Erythroblast (primary cell): ENCODE data around the gene MMS19.
A peak's percentile ranks its signal among the peaks of the same experiment; 100 is the strongest.
"Not testable (repeated sequence)": the region's sequence is repeated elsewhere in the genome, so short reads cannot be mapped to it uniquely, and the experiment has no call there.

ENCODE experiments used
- DNase-seq, 2 experiments: peaks; one replicate each; lab custom pipeline; 2025; lab: John Stamatoyannopoulos, UW
- GATA1 ChIP-seq: IDR thresholded peaks from 2 replicates; pipeline ENCODE4 v1.6.1; 2011; ENCODE audit warnings: low read depth, mild to moderate bottlenecking, control low read depth, low read length, moderate library complexity
- POLR2A ChIP-seq: IDR thresholded peaks from 2 replicates; pipeline ENCODE4 v1.6.1; 2011; ENCODE audit warnings: mild to moderate bottlenecking, low read length

The MMS19 gene

DNA sequence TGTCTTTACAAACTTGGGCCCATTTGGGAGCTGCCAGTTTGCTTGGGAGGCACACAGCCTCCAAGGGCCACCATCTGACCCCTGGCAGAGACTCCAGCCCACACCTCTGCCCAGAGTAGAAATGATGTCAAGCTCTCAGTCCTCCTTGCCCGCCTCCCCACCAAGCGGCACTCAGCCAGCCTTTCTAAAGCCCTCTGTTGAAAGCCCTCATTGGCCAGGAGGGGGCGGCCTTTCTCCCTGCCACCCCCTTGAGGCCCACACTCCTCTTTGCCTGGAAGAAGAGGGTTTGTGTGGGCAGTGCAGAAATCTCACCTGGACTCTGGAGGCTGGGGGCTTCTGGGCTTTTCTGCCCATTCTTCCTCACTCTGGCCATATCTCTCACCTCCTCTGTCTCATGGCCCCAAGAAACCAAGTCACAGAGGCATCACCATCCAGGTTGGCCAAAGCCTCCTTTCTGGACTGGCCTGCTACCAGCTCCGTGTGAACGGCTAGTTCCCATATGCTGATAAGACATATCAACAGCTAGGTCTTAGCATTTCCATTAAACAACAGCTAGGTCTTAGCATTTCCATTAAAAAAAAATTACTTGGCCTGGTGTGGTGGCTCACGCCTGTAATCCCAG lies 36.6 kb upstream of the MMS19 start:
- TF ChIP-seq POLR2A = no peak
- TF ChIP-seq GATA1 = no peak
- DNase-seq = peak; percentile 47 to 69

DNA sequence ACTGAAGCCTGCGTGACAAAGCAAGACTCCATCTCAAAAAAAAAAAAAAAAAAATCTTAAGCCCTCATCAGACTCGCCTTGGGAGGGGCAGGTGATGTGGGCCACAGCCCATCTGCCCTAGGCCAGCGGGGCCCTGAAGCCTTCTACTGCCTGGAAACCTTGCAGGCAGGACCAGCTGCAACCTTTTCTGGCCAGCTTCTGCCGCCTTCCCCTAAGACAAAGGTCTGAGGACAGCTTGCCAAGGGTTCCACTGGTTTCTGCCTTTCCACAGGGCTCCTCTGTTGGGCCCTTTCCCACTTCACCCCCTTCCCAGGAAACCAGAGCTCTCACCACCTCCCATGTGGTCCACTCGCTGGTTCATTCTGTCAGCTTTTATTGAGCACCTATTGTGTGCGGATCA lies 35.7 kb upstream of the MMS19 start:
- DNase-seq = no peak
- TF ChIP-seq GATA1 (no peak), POLR2A (no peak)

DNA sequence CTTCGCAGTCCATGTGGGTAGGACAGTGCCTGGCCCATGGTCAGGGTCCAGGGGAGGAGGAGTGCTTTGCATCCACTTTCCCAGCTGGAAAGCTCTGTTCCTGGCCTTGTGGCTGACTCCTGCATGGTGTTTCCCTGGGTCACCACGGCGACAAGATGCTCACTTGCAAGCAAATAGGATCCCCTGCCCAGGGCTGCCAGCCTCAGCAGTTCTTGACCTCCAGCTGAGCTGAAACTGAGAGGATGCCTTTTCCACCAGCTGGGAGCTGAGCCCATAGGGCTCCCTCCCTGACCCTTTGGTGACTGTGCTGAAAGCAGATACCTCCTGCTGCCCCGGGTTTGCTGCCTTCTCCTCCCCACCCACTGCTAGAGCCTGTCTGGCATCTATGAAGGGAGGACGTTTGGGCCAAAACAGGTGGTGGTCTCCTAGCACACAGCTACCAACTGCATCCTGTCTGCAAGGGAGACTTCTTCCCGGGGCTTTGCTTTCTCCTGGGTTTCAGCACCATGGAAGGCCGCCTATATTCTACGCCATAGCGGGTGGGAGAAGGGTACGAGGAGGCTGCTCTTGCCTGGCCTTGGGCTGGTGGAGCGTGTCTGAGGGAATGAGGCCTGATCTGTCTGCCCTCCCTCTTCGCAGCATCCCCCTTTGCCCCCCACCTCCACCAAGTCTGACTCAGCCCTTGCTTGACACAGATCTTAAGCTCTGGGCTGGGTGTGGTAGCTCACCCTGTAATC lies 34.9 kb upstream of the MMS19 start:
- no peak for TF ChIP-seq POLR2A
- TF ChIP-seq GATA1 = no peak
- DNase-seq = no peak

DNA sequence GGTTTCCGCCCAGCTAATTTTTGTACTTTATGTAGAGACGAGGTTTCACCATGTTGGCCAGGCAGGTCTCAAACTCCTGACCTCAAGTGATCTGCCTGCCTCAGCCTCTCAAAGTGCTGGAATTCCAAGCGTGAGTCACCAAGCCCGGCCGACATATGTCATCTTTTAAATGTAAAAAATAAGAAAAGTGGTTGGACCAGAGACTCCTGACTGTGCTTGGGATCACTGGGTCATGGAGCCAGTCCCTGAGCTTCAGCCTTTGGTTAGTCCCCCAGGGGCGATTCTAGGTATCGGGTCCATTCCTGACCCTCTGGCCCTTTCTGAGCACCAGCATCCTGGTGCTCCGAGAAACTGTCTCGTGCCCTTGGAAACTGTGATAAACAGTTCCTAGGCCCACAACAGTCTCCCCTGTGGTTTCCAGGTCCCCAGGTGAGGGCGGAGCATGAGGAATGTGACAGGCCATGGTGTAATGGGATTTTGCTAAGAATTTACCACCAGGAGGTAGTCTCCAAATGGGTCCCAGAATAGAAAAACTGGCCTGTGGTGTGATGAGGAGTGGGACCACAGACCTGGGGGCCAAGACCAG lies 33.3 kb upstream of the MMS19 start:
- DNase-seq = no peak
- TF ChIP-seq POLR2A (no peak), GATA1 (no peak)

DNA sequence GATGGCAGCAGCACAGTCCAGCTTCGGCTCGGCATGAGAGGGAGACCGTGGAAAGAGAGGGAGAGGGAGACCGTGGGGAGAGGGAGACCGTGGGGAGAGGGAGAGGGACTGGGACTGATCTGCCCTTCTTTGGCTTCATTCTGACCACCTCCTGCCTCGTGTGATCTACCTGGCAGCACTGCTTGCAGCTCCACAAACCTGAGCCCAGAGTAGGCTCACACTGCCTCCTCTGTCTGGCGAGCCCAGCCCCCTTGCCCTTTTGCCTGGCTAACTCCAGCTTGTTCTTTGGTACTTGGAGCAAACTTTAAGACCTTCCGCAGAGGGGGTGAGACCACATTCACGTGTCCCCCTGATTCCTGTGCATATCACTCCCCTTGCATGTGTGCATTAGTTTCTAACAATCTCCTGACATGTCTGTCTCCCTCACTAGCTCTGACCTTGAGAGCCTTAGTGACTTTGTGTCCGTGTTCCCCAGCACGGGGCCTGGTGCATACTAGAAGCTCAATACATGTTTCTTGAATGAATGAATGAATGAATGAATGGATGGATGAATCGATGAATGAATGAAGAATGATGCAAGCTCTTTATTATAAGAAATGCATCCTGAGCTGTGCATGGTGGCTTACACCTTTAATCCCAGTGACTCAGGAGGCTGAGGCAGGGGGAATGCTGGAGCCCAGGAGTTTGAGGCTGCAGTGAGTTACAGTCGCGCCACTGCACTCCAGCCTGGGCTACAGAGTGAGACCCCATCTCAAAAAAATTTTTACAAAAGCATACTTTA lies 31.7 kb upstream of the MMS19 start:
- DNase-seq = no peak
- TF ChIP-seq POLR2A = no peak

DNA sequence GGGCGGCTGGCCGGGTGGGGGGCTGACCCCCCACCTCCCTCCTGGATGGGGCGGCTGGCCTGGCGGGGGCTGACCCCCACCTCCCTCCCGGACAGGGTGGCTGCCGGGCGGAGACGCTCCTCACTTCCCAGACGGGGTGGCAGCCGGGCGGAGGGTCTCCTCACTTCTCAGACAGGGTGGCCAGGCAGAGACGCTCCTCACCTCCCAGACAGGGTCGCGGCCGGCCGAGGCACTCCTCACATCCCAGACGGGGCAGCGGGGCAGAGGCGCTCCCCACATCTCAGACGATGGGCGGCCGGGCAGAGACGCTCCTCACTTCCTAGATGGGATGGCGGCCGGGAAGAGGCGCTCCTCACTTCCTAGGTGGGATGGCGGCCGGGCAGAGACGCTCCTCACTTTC lies 30.7 kb upstream of the MMS19 start:
- not testable (repeated sequence) for DNase-seq

DNA sequence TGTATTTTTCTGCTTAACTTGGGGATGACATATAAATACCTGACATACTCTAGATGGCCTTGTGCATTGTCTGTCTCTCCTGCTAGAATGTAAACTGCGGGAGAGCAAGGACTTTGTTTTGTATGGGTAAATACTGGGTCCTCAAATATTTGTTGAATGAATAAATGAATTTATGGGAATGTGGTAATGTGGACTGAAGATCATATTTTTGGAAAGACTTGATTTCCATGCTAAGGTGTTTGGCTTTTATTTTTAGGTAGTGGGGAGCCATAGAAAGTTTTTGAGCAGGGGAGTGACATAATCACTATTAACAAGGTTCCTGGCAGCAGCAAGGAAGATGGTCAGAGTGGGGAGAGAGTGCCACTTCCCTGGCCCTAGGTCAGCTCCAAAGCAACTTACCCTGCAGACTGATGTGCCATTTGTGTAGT lies 27.5 kb upstream of the MMS19 start:
- DNase-seq = no peak
- no peak for TF ChIP-seq POLR2A
- no peak for TF ChIP-seq GATA1

DNA sequence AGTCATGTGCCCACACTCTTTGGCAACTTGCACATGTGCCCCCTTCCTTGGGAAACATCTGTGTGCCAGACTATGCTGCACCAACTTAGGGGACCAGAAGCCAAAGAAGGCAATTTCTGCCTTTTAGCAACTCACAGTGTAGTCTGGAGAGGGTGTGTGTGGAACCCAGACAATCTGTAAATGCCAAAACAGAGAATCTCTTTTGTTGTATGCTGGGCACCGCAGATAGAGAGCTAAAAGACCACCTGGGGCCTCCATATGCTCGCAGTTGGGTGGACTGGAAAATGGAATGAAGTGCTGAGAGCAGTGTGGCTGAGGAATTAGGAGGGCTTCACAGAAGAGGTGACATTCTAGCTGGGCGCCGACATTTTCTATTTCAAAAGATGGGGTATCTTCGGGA lies 26.9 kb upstream of the MMS19 start:
- no peak for TF ChIP-seq POLR2A
- TF ChIP-seq GATA1 = no peak
- DNase-seq = no peak

DNA sequence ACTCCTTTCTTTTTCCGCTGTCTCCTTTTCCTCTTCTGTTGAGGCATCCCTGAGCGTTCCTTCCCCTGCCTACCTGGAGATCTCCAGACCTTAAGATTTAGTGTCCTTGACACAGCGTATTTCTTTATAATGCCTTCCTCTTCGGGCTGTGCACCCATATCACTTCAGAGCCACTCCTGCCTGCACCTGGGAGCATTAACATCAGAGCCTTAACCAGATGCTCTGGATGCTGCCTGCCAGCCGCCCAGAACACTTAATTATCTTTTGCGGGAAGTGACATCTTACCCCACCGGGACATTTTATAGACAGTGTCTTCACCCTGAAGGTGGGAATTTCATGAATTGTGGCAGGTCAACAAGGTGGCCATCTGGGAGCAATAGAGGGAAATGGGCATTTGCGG lies 24.7 kb upstream of the MMS19 start:
- DNase-seq = no peak
- TF ChIP-seq GATA1 = no peak
- no peak for TF ChIP-seq POLR2A

DNA sequence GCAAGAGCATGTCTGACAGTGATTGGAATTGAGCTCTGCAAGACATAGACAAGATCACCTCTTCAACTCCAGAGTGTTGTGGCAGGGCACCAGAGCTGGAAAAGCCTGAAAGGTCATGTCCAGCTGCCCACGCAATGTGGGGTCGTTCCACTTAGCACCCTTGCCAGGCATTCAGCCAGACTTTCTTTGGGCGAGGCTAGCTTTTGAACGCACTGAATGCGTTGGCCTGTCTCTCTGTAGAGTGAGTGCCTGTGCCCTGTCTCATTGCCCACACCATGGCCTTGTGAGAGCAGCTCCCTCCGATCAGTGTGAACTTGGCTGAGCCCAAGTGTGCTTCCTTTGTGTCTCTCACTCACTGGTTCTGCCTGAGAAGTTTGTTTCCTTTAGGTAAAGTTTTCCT lies 23.8 kb upstream of the MMS19 start:
- no peak for DNase-seq
- no peak for TF ChIP-seq GATA1
- no peak for TF ChIP-seq POLR2A

DNA sequence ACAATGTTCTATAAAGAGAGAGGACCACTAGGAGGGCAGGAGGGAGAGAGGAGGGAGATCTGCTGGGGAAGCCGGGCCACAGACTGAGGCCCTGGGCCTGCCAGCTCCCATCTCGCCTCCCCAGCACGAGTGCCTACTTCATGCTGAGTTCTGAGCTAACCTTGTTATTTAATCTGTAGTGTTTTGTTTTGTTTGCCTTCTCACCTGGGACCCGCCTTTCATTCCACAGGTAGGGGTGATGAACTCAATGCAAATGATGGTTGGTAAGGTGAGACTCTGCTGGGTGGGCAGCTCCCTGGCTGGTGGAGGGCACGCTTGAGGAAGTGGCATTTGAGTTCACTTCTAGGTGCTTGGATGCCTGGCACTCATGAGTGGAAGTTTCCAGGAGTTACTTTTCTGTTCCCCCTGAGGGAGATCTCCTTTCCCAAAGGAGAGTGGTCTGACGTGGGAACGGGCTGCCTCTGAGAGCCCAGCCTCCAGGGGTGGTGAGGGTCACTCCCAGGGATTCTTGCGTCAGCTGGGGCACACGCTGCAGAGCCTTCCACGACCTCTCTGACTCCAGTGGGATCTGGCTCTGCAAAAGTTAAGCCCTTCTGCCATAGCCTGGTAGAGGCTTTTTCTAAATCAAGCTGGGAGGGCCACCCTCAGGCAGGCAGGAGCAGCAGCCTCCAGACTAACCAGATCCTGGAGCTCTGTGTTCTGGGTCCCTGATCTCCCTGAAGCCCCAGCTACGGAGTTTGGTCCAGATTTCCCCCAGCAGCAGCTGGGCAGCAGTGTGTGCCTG lies 22.9 kb upstream of the MMS19 start:
- TF ChIP-seq POLR2A (no peak), GATA1 (no peak)
- DNase-seq = no peak

DNA sequence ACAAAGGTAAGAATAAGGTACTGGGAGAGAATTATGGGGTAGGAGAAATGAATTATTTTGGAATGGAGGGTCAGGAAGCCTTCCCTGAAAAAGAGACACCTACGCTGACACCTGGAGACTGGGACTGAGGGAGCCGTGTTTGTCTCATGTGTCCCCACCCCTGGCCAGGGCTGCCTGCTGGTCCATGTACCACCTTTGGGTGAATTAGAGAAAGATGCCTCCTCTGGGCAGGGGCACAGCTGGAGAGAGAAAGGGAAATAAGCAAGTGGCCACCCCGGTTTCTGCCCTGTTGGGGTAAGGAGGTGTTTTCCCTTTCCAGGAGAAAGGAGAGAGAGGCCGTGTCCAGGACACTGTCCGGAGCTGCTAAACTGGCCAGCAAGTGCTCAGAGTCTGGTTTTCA lies 22.3 kb upstream of the MMS19 start:
- TF ChIP-seq GATA1 (no peak), POLR2A (no peak)

DNA sequence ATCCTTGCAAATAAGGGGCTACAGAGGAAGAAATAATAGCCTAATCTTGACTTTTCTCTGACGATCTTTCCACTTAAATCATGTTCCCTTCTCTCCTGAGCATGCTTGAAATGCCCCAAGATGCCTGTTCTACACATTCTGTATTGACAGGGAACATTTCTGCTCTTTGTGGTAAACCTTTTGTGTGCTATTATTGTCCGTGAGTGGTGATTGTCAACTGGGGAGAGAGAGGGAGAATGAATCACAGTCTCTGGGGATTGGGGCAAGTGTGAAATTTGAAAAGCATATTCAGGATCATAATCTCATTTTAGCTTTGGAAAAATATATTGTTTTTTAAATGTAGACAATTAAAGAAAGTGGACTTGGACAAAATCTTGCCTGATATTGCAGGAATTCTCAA lies 21.1 kb upstream of the MMS19 start:
- TF ChIP-seq GATA1 = no peak
- no peak for TF ChIP-seq POLR2A
- no peak for DNase-seq

More for the DNA sequence above, 22.3 kb upstream of the MMS19 start:
- DNase-seq = no peak
